Fibroblast of lung (primary cell): ENCODE data around the gene SORL1.

Experiments used
- CTCF ChIP-seq, 2 donors: IDR thresholded peaks in 1 of 2; conservative IDR thresholded peaks in 1 of 2; 1 replicate in 1 of 2; 2 replicates in 1 of 2; pipeline ENCODE4 v1.5.1; 2011 to 2012; ENCODE audit warnings: low read length in 2 of 2, control low read depth in 1 of 2, inconsistent platforms in 1 of 2, low read depth in 1 of 2, mild to moderate bottlenecking in 1 of 2
- EZH2 ChIP-seq: IDR thresholded peaks from 2 replicates; pipeline ENCODE4 v1.5.1; 2012; ENCODE audit warnings: low read length, control low read depth, mild to moderate bottlenecking; ENCODE audit errors: missing control alignments

GRCh38 chr11:121603316-121603715 lies 151.2 kb downstream of the SORL1 start:
- TF ChIP-seq CTCF (conservative IDR thresholded peaks at IDR 0.05 in 1 of 2, IDR thresholded peaks at IDR 0.05 in 1 of 2; ENCODE audit: low read depth in 1 of 2, low read length in 2 of 2) (no peak), EZH2 (no peak)
